Measurements from ENCODE around the gene CLDN18.

Gene CLDN18

DNA sequence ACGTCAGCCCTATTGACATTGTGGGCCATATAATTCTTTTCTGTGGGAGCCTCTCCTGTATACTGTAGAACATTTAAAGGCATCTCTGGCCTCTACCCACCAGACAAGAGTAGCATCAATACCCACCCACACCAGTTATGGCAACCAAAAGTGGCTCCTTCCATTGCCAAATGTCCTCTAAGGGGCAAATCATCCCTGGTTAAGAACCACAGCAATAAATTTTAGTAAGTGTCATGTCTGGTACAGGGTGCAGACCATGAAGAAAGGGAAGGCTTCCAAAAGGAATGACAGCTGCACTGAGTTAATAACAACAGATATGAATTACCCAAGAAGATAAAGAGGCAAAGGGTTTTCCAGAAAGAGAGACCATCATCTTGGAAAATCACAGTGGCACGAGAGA is 6.9 kb upstream of the CLDN18 start:
- Histone ChIP-seq H3K4me3 (ENCODE audit: low read depth, low read length, poor library complexity, severe bottlenecking) (no peak overlapping the region), H3K27me3 (ENCODE audit: insufficient read depth, low read length) (no peaks in the 10 kb centered on the region), H3K4me1 (ENCODE audit: insufficient read depth, low read length, severe bottlenecking) (no peaks in the 10 kb centered on the region), H3K9me2 (ENCODE audit: low read depth, low read length) (no peaks in the 10 kb centered on the region), H3K36me3 (ENCODE audit: insufficient read depth, low read length) (no peaks in the 10 kb centered on the region), H3F3A (ENCODE audit: insufficient read depth, low read length) (no peaks in the 10 kb centered on the region), H4K20me1 (ENCODE audit: insufficient read depth, low read length) (no peaks in the 10 kb centered on the region), H3K79me2 (ENCODE audit: insufficient read depth, low read length) (no peaks in the 10 kb centered on the region), H3K9ac (ENCODE audit: low read length) (no peak overlapping the region), H3K27ac (ENCODE audit: low read depth, low read length, poor library complexity, severe bottlenecking) (no peak overlapping the region), H3K4me2 (ENCODE audit: low read length) (no peak overlapping the region), H3K9me3 (ENCODE audit: low read length) (no peaks in the 10 kb centered on the region), H2AFZ (ENCODE audit: low read length) (no peak overlapping the region)
- TF ChIP-seq EZH2 (IDR thresholded peaks at IDR 0.05; ENCODE audit: borderline replicate concordance, low read length): no peak
- TF ChIP-seq, protein P1, sequence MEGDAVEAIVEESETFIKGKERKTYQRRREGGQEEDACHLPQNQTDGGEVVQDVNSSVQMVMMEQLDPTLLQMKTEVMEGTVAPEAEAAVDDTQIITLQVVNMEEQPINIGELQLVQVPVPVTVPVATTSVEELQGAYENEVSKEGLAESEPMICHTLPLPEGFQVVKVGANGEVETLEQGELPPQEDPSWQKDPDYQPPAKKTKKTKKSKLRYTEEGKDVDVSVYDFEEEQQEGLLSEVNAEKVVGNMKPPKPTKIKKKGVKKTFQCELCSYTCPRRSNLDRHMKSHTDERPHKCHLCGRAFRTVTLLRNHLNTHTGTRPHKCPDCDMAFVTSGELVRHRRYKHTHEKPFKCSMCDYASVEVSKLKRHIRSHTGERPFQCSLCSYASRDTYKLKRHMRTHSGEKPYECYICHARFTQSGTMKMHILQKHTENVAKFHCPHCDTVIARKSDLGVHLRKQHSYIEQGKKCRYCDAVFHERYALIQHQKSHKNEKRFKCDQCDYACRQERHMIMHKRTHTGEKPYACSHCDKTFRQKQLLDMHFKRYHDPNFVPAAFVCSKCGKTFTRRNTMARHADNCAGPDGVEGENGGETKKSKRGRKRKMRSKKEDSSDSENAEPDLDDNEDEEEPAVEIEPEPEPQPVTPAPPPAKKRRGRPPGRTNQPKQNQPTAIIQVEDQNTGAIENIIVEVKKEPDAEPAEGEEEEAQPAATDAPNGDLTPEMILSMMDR (IDR thresholded peaks at IDR 0.05; ENCODE audit: low read length): no peak

DNA sequence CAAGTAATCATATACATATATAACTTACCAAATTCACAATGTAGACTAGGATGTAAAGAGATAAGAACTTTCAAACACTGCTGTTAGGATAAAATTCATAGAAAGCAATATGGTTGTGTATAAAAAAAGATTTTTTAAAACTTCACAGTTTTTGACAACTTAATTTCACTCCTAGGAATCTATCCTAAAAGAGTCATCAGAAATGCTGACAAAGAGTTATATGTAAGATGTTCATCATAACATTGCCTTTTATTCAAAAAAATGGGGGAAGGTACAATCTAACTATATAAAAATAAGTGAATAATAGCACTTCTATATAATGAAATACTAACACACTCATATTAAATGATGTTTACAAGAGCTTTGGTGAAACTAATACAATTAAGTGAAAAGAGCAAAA is 4.3 kb upstream of the CLDN18 start:
- H3K9ac ChIP-seq (ENCODE audit: low read length): no peak overlapping the region
- no peaks in the 10 kb centered on the region for H3K4me1 ChIP-seq (ENCODE audit: insufficient read depth, low read length, severe bottlenecking)
- H3K36me3 ChIP-seq (ENCODE audit: insufficient read depth, low read length): no peaks in the 10 kb centered on the region
- TF ChIP-seq, protein P1 (IDR thresholded peaks at IDR 0.05; ENCODE audit: low read length): no peak
- no peak for TF ChIP-seq EZH2 (IDR thresholded peaks at IDR 0.05; ENCODE audit: borderline replicate concordance, low read length)
- no peaks in the 10 kb centered on the region for H3K9me3 ChIP-seq (ENCODE audit: low read length)
- no peaks in the 10 kb centered on the region for H3K79me2 ChIP-seq (ENCODE audit: insufficient read depth, low read length)
- H4K20me1 ChIP-seq (ENCODE audit: insufficient read depth, low read length): no peaks in the 10 kb centered on the region
- H3K9me2 ChIP-seq (ENCODE audit: low read depth, low read length): no peaks in the 10 kb centered on the region
- no peaks in the 10 kb centered on the region for H3F3A ChIP-seq (ENCODE audit: insufficient read depth, low read length)
- no peak overlapping the region for H3K4me2 ChIP-seq (ENCODE audit: low read length)
- H2AFZ ChIP-seq (ENCODE audit: low read length): no peak overlapping the region
- no peaks in the 10 kb centered on the region for H3K27me3 ChIP-seq (ENCODE audit: insufficient read depth, low read length)
- H3K4me3 ChIP-seq (ENCODE audit: low read depth, low read length, poor library complexity, severe bottlenecking): no peak overlapping the region
- no peak overlapping the region for H3K27ac ChIP-seq (ENCODE audit: low read depth, low read length, poor library complexity, severe bottlenecking)

DNA sequence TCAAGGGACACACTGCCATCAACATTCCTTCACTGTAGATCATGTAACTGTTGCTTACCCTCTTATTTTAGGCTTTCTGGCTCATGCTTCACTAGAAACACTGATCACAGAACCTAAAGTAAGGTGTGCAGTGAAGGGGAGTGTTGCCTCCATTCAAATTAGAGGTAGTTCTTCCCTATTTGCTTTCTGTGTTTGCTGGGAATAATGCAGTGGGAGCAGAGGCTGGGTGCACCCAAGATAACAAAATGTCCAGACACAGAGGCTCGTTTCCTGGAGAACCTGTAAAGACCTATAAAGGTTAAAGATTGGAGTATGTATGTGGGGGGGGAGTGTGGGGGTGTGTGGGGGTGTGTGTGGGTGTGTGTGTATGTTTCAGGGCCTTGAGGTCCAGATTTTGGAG is 2.1 kb upstream of the CLDN18 start:
- H3K9me3 ChIP-seq (ENCODE audit: low read length): no peaks in the 10 kb centered on the region
- H3K36me3 ChIP-seq (ENCODE audit: insufficient read depth, low read length): no peaks in the 10 kb centered on the region
- no peaks in the 10 kb centered on the region for H3F3A ChIP-seq (ENCODE audit: insufficient read depth, low read length)
- H2AFZ ChIP-seq (ENCODE audit: low read length): no peak overlapping the region
- TF ChIP-seq, protein P1 (IDR thresholded peaks at IDR 0.05; ENCODE audit: low read length): no peak
- TF ChIP-seq EZH2 (IDR thresholded peaks at IDR 0.05; ENCODE audit: borderline replicate concordance, low read length): no peak
- H3K79me2 ChIP-seq (ENCODE audit: insufficient read depth, low read length): no peaks in the 10 kb centered on the region
- no peaks in the 10 kb centered on the region for H3K9me2 ChIP-seq (ENCODE audit: low read depth, low read length)
- H3K4me2 ChIP-seq (ENCODE audit: low read length): no peak overlapping the region
- no peak overlapping the region for H3K9ac ChIP-seq (ENCODE audit: low read length)
- no peaks in the 10 kb centered on the region for H3K4me1 ChIP-seq (ENCODE audit: insufficient read depth, low read length, severe bottlenecking)
- no peak overlapping the region for H3K27ac ChIP-seq (ENCODE audit: low read depth, low read length, poor library complexity, severe bottlenecking)
- H3K27me3 ChIP-seq (ENCODE audit: insufficient read depth, low read length): no peaks in the 10 kb centered on the region
- no peaks in the 10 kb centered on the region for H4K20me1 ChIP-seq (ENCODE audit: insufficient read depth, low read length)
- H3K4me3 ChIP-seq (ENCODE audit: low read depth, low read length, poor library complexity, severe bottlenecking): no peak overlapping the region
